GM19455 (cell line): ENCODE data around the gene FUT9.
"Not testable (repeated sequence)": the region's sequence is repeated elsewhere in the genome, so short reads cannot be mapped to it uniquely, and the experiment has no call there.

Experiments used
- ATAC-seq: cut with Tn5 transposase; IDR thresholded peaks from one replicate; pipeline ENCODE4 v1.9.1; 2021; ENCODE audit not compliant: unreplicated experiment

Gene FUT9

GRCh38 chr6:96184798-96185197 lies 169.0 kb downstream of the FUT9 start:
- ATAC-seq: no peak

- no peak for ATAC-seq
Observed at GRCh38 chr6:96186094-96186493, 170.3 kb downstream of the FUT9 start.

- ATAC-seq: no peak
Observed at GRCh38 chr6:96186516-96187195, 170.9 kb downstream of the FUT9 start.

- ATAC-seq: no peak
Observed at GRCh38 chr6:96194675-96195074, 178.9 kb downstream of the FUT9 start.

GRCh38 chr6:96195272-96195671 lies 179.5 kb downstream of the FUT9 start:
- ATAC-seq: no peak

- ATAC-seq: no peak
Observed at GRCh38 chr6:96196633-96197032, 180.9 kb downstream of the FUT9 start.

GRCh38 chr6:96197241-96197640 lies 181.5 kb downstream of the FUT9 start:
- ATAC-seq: no peak

GRCh38 chr6:96202571-96202970 lies 186.8 kb downstream of the FUT9 start:
- no peak for ATAC-seq

GRCh38 chr6:96211341-96211740 lies 195.6 kb downstream of the FUT9 start:
- ATAC-seq: no peak

- no peak for ATAC-seq
Observed at GRCh38 chr6:96212066-96212465, 196.3 kb downstream of the FUT9 start.

GRCh38 chr6:96213784-96214183 lies 198.0 kb downstream of the FUT9 start:
- no peak for ATAC-seq

- ATAC-seq: no peak
Observed at GRCh38 chr6:96223695-96224094, 207.9 kb downstream of the FUT9 start.

- ATAC-seq: no peak
Observed at GRCh38 chr6:96227135-96227534, 211.4 kb downstream of the FUT9 start.

- no peak for ATAC-seq
Observed at GRCh38 chr6:96234444-96234843, 218.7 kb downstream of the FUT9 start.

- no peak for ATAC-seq
Observed at GRCh38 chr6:96235927-96236326, 220.2 kb downstream of the FUT9 start.

GRCh38 chr6:96236471-96236870 lies 220.7 kb downstream of the FUT9 start:
- no peak for ATAC-seq

GRCh38 chr6:96237638-96238347 lies 222.0 kb downstream of the FUT9 start:
- no peak for ATAC-seq

GRCh38 chr6:96246563-96246962 lies 230.8 kb downstream of the FUT9 start:
- no peak for ATAC-seq

- no peak for ATAC-seq
Observed at GRCh38 chr6:96249755-96250154, 234.0 kb downstream of the FUT9 start.

- no peak for ATAC-seq
Observed at GRCh38 chr6:96257751-96258150, 242.0 kb downstream of the FUT9 start.

GRCh38 chr6:96260787-96261430 lies 245.1 kb downstream of the FUT9 start:
- not testable (repeated sequence) for ATAC-seq
